Measurements from ENCODE around the gene RERE.

DNA sequence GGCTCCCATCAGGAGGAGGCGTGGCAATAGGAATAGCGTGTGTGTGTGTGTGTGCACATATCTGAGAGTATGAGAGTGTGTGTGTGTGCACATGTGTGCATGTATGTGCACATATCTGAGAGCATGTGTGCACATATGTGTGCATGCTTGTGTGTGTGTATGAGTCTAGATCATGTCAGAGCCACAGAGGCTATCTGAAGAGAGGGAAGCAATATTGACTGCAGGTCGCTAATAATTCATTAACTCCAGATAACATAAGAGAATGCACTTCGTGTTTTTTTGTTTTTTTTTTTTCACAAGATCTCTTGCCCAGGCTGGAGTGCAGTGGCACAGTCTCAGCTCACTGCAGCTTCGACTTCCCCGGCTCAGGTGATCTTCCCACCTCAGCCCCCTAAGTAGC lies 504.2 kb downstream of the RERE start:
- TF ChIP-seq, protein P1, sequence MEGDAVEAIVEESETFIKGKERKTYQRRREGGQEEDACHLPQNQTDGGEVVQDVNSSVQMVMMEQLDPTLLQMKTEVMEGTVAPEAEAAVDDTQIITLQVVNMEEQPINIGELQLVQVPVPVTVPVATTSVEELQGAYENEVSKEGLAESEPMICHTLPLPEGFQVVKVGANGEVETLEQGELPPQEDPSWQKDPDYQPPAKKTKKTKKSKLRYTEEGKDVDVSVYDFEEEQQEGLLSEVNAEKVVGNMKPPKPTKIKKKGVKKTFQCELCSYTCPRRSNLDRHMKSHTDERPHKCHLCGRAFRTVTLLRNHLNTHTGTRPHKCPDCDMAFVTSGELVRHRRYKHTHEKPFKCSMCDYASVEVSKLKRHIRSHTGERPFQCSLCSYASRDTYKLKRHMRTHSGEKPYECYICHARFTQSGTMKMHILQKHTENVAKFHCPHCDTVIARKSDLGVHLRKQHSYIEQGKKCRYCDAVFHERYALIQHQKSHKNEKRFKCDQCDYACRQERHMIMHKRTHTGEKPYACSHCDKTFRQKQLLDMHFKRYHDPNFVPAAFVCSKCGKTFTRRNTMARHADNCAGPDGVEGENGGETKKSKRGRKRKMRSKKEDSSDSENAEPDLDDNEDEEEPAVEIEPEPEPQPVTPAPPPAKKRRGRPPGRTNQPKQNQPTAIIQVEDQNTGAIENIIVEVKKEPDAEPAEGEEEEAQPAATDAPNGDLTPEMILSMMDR (conservative IDR thresholded peaks at IDR 0.05; ENCODE audit: low read length), result no peak
- TF ChIP-seq EZH2phosphoT487 (IDR thresholded peaks at IDR 0.05; ENCODE audit: borderline replicate concordance, low read depth, low read length), result no peak

Measured in OCI-LY7 (cell line).